Panc1 (cell line): ENCODE data around the gene RNU5B-1.

Source experiments
- POLR2AphosphoS5 ChIP-seq: IDR thresholded peaks from 2 replicates; pipeline ENCODE4 v1.6.1; 2012; ENCODE audit warnings: mild to moderate bottlenecking, low read depth, low read length, moderate library complexity
- SIN3A ChIP-seq: IDR thresholded peaks from 2 replicates; pipeline ENCODE4 v1.6.1; 2012; ENCODE audit warnings: low read depth, mild to moderate bottlenecking, low read length, moderate library complexity, borderline replicate concordance; ENCODE audit not compliant: insufficient read depth
- TF ChIP-seq, protein P1 (sequence below): fragments of 450-650 bp; IDR thresholded peaks from 2 replicates; pipeline ENCODE4 v1.5.1; 2017; ENCODE audit warnings: mild to moderate bottlenecking

DNA sequence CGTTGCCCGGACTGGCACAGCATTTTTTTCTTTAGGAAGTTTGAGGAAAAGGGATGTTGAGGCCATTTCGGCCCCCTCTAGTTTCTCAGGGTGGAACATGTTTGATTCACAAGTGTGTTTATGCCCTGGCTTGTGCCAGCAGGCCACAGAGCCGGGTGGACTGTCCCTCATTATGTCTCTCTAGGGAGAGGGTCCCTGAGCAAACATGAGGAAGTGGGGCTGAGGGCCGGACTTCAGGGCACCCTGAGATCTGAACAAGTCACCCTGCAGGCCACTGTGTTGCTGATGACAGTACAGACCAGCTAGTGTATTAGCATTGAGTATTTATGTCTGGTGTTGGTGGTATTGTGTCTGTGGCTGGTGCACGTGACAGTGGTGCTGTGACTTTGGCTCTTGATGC, 34.9 kb downstream of the RNU5B-1 start:
- TF ChIP-seq, protein P1, sequence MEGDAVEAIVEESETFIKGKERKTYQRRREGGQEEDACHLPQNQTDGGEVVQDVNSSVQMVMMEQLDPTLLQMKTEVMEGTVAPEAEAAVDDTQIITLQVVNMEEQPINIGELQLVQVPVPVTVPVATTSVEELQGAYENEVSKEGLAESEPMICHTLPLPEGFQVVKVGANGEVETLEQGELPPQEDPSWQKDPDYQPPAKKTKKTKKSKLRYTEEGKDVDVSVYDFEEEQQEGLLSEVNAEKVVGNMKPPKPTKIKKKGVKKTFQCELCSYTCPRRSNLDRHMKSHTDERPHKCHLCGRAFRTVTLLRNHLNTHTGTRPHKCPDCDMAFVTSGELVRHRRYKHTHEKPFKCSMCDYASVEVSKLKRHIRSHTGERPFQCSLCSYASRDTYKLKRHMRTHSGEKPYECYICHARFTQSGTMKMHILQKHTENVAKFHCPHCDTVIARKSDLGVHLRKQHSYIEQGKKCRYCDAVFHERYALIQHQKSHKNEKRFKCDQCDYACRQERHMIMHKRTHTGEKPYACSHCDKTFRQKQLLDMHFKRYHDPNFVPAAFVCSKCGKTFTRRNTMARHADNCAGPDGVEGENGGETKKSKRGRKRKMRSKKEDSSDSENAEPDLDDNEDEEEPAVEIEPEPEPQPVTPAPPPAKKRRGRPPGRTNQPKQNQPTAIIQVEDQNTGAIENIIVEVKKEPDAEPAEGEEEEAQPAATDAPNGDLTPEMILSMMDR = no peak
- TF ChIP-seq POLR2AphosphoS5 = no peak
- TF ChIP-seq SIN3A = no peak
